AG09319 (cell line): ENCODE results near the gene KMT5B.

Experiments used
- DNase-seq: peaks from one replicate; pipeline ENCODE4 v3.0.0-alpha.2; 2010; ENCODE audit warnings: low read depth; ENCODE audit errors: extremely low read depth
- TF ChIP-seq, protein P1 (sequence below): IDR thresholded peaks from 2 replicates; pipeline ENCODE4 v1.5.1; 2011; ENCODE audit warnings: low read depth, mild to moderate bottlenecking, inconsistent platforms, low read length, moderate library complexity

The KMT5B gene

DNA sequence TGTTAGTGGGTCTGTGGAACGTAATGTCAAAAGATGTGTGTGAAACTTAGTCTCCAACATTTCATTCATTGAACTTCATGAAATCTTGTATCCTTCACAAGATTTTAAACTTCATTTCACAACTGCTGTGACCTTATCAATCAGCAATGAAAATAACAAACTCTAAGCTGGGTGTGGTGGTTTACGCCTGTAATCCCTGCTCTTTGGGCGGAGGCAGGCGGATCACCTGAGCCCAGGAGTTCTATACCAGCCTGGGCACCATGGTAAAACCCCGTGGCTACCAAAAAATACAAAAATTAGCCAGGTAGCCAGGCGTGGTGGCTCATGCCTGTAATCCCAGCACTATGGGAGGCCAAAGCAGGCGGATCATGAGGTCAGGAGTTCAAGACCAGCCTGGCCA, 97.0 kb downstream of the KMT5B start:
- TF ChIP-seq, protein P1, sequence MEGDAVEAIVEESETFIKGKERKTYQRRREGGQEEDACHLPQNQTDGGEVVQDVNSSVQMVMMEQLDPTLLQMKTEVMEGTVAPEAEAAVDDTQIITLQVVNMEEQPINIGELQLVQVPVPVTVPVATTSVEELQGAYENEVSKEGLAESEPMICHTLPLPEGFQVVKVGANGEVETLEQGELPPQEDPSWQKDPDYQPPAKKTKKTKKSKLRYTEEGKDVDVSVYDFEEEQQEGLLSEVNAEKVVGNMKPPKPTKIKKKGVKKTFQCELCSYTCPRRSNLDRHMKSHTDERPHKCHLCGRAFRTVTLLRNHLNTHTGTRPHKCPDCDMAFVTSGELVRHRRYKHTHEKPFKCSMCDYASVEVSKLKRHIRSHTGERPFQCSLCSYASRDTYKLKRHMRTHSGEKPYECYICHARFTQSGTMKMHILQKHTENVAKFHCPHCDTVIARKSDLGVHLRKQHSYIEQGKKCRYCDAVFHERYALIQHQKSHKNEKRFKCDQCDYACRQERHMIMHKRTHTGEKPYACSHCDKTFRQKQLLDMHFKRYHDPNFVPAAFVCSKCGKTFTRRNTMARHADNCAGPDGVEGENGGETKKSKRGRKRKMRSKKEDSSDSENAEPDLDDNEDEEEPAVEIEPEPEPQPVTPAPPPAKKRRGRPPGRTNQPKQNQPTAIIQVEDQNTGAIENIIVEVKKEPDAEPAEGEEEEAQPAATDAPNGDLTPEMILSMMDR, result no peak
- no peak for DNase-seq

GRCh38 chr11:68115285-68115684, 97.8 kb downstream of the KMT5B start:
- TF ChIP-seq, protein P1, result no peak

DNA sequence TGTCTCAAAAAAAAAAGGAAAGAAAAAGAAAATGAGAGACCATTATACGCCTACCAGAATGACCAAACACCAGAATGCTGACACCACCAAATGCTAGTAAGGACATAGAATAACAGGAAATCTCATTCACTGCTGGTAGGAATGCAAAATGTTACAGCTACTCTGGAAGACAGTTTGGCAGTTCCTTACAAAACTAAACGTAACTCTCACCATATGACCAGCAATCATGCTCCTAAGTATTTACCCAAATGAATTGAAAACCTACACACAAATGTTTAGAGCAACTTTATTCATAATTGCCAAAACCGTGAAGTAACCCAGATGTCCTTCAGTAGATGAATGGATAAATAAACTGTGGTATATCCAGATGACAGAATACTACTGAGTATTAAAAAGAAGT, 99.1 kb downstream of the KMT5B start:
- peak; percentile 18 for DNase-seq
- TF ChIP-seq, protein P1, result peak; percentile 7

More at GRCh38 chr11:68115285-68115684, 97.8 kb downstream of the KMT5B start:
- DNase-seq, result no peak

- TF ChIP-seq, protein P1, result no peak
- no peak for DNase-seq
Observed at GRCh38 chr11:68107689-68108088, 105.4 kb downstream of the KMT5B start.

GRCh38 chr11:68106165-68106940, 106.7 kb downstream of the KMT5B start:
- TF ChIP-seq, protein P1, result no peak
- no peak for DNase-seq
